GM19239 (cell line): ENCODE measurements around the gene OSER1.
A peak's percentile ranks its signal among the peaks of the same experiment; 100 is the strongest.
"Not testable (repeated sequence)": the region's sequence is repeated elsewhere in the genome, so short reads cannot be mapped to it uniquely, and the experiment has no call there.

ENCODE experiments used
- DNase-seq: peaks from one replicate; pipeline ENCODE4 v3.0.0; 2011; ENCODE audit warnings: low spot score; ENCODE audit not compliant: insufficient read length
- FAIRE-seq: peaks from 2 replicates; lab custom pipeline; 2011; peaks lifted over from hg19 to GRCh38; lab: Jason Lieb, UNC

Gene OSER1

GRCh38 chr20:44210406-44211176 is at the start of gene OSER1:
TSS of gene OSER1 (minus strand) at chr20:44210771. CDS start at chr20:44206957, 3,814 bp downstream.
- FAIRE-seq: peak; percentile 93
- DNase-seq: peak; percentile 85

- DNase-seq (no peak), FAIRE-seq (no peak)
Measured at GRCh38 chr20:44258226-44258890, 47.8 kb upstream of the OSER1 start.

DNA sequence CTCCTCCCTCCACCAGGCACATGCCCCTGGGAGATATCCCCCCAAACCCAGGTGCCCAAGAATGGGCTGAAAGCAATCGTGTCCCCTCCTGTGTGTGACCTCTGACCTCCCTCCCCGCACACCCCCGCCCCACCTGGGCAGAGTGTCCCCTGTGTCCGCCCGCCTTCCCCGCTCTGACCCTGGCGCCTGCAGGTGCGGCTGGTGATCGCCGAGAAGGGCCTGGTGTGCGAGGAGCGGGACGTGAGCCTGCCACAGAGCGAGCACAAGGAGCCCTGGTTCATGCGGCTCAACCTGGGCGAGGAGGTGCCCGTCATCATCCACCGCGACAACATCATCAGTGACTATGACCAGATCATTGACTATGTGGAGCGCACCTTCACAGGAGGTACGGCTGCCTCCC is 46.4 kb upstream of the OSER1 start:
- FAIRE-seq: no peak
- DNase-seq: no peak

DNA sequence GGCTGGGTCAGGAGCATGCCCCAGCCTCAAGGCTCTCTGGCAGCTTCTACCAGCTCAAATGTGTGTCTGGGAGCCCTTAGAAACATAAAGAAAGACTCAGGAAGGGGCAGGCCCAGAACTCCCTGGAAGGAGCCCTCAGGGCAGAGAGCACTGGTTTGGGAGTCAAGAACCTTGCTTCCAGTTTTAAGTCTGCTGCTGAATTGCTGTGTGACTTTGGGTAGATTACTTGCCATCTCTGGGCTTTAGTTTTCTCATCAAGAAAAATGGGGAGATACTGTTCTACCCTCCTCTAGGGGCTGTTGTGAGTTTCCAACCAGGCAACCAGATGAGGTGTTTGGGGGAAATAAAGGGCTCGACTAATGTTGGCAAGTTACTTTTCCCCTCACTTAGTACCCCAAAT is 45.4 kb upstream of the OSER1 start:
- FAIRE-seq: no peak

GRCh38 chr20:44254073-44254472 is 43.5 kb upstream of the OSER1 start:
- no peak for FAIRE-seq
- DNase-seq: no peak

More for the DNA sequence above, 45.4 kb upstream of the OSER1 start:
- DNase-seq: no peak

DNA sequence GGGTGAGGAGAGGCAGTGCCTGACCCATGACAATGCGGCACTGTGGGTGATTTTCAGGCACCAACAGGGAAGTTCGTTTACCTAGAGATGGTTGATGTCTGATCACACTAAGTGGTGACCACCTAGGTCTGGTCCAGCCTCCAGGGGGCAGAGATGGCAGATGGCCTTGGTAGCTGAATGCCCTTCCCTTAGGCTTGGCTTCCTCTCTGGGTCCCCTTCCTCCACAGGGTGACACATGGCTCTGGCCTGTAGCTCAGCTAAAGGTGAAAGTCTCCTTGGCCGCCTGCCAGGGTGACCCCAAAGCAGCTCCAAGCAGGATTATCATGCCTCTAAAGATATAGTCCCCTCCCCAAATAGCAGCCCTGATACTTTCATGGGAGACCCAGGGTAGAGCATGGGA is 43.0 kb upstream of the OSER1 start:
- DNase-seq (no peak), FAIRE-seq (no peak)

GRCh38 chr20:44251284-44251683 is 40.7 kb upstream of the OSER1 start:
- FAIRE-seq (no peak), DNase-seq (no peak)

GRCh38 chr20:44248410-44248759 is 37.8 kb upstream of the OSER1 start:
- DNase-seq (no peak), FAIRE-seq (no peak)

- no peak for DNase-seq
- FAIRE-seq: no peak
Measured at GRCh38 chr20:44247586-44248409, 37.2 kb upstream of the OSER1 start.

GRCh38 chr20:44247131-44247571 is 36.6 kb upstream of the OSER1 start, which contains the start of gene GDAP1L1:
TSS of gene GDAP1L1 (plus strand) at chr20:44247308. CDS start at chr20:44247335, 27 bp downstream.
- FAIRE-seq (no peak), DNase-seq (no peak)

DNA sequence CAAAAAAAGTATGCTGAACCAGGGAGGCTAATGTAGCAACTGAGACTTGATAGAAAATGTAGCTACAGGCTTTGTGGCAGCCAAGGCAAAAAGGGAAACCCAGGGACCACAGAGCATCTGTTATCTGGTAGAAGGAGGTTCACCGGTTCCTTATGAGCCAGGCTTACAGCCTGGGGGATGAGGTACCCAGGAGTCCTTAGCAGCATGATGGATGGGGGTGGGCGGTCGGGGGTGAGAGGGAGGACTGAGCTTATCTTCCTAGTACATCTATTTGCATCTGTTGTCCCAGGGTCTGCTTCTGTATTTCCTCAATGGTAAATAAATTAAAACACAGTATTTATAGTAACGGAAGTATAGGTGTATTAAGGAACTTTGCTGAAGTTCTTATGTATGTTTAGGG is 35.4 kb upstream of the OSER1 start:
- DNase-seq: no peak
- no peak for FAIRE-seq

DNA sequence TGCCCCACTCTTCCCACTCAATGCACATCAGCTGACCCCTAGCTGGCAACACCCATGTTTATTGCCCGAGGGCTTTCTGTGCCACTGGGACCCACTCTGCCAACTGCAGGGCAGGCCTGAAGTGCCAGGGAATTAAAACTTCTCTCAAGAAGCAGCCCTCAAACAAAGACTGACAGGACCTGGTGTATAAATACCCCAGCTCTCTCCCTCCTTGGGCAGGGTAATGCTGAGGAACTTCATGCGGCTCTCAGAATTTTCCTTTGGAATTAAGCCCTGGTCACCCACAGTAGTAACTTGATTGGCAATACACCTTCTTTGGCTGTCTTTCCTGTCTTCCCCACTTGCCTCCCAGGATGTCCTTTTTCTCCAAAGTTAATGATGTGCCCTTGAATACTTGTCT is 31.2 kb upstream of the OSER1 start:
- FAIRE-seq: no peak
- DNase-seq: no peak

DNA sequence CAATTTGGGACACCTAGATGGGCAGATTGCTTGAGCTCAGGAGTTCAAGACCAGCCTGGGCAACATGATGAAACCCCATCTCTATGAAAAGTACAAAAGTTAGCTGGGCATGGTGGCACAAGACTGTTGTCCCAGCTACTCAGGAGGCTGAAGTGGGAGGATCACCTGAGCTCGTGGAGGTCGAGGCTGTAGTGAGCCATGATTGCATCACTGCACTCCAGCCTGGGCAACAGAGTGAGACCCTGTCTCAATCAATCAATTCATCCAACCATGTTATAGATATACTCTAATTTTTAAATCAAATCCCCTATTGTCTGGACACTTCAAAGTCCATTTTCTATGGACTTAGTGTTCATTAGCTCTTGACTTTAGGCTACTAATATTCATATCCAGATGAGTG is 26.3 kb upstream of the OSER1 start:
- not testable (repeated sequence) for DNase-seq, FAIRE-seq

- FAIRE-seq (no peak), DNase-seq (no peak)
Measured at GRCh38 chr20:44235702-44236101, 25.1 kb upstream of the OSER1 start.

DNA sequence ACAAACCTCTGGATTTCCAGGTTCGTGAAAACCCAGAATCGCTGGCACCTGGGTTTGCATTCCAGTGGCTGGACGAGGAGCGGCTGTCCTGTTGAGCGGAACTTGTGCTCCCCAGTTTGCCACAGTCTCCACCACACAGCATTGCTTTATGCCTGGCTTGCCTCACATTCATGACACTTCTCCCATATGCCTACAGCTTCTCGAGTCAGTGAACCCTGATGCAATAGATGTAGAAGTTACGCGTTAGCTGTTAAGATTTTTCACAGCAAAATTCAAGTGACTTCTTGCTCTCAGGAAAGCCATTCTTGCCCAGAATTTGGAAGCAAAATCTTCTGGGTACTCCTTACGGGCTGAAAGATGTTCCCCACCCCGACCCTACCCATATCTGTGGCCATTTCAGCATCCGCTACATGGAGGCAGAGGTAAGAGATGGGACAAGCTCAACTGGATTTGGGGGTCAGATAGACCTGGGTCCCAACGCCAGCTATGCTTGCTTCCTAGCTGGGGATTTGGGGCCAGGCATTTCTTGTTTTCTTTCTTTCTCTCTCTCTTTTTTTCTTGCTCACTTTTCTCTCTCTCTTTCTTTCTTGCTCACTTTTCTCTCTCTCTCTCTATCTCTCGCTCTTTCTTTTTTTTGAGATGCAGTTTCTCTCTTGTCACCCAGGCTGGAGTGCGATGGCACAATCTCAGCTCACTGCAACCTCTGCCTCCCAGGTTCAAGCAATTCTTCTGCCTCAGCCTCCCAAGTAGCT is 24.2 kb upstream of the OSER1 start:
- no peak for FAIRE-seq

GRCh38 chr20:44233436-44234016 is 23.0 kb upstream of the OSER1 start:
- DNase-seq (no peak), FAIRE-seq (no peak)

More for the DNA sequence above, 24.2 kb upstream of the OSER1 start:
- DNase-seq: no peak

DNA sequence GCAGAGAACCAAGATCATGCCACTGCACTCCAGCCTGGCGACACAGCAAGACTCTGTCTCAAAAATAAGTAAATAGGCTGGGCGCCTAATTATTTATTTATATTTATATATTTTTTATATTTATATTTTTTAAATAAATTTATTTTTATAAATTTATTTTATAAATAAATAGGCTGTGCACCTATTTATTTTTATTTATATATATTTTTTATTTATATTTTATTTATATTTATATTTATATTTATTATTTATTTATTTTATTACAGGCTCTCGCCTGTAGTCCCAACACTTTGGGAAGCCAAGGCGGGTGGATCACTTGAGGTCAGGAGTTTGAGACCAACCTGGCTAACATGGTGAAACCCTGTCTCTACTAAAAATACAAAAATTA is 21.9 kb upstream of the OSER1 start:
- not testable (repeated sequence) for FAIRE-seq, DNase-seq

DNA sequence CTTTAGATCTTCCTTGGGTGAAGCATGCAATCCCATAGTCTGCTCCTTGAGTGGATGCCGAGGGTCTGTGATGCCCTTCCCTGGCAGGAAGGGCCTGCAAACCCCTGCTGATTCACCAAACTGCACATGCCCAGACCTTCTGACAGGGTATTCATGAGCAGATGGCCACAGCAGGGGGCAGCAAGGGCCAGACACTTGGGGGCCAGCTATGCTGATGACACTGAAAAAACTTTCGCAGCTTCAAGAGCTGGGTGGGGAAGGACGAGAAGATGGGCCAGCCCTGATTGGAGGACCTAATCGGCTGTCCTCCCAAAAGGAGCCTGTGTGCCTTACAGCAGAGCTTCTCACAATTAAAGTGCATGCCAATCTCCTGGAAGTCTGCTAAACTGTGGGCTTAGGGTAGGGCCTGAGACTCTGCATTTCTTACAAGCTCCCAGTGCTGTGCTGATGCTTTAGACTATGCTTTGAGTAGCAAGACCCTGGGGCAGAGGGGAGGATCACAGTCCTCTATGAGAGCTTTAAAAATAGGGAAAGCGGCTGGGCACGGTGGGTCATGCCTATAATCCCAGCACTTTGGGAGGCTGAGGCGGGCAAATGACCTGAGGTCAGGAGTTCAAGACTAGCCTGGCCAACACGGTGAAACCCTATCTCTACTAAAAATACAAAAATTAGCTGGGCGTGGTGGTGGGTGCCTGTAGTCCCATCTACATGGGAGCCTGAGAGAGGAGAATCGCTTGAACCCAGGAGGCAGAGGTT is 21.3 kb upstream of the OSER1 start:
- FAIRE-seq: no peak
- no peak for DNase-seq

GRCh38 chr20:44231193-44231592 is 20.6 kb upstream of the OSER1 start:
- no peak for DNase-seq
- no peak for FAIRE-seq
